KMS-11 (cell line): ENCODE measurements around the gene TBL1Y.

ENCODE experiments used
- H2AFZ ChIP-seq: fragments of 200-600 bp; sonication (generic); 2 replicates; pipeline ENCODE4 v1.6.1; 2016; ENCODE audit warnings: antibody characterized with exemption, mixed run types, low read depth
- H3K27ac ChIP-seq: fragments of 200-600 bp; sonication (generic); 2 replicates; pipeline ENCODE4 v1.6.1; 2016; ENCODE audit warnings: mild to moderate bottlenecking, mixed run types
- H3K27me3 ChIP-seq: fragments of 200-600 bp; sonication (generic); 2 replicates; pipeline ENCODE4 v1.6.1; 2017; ENCODE audit warnings: mild to moderate bottlenecking, low read depth, mixed run types, moderate library complexity; ENCODE audit not compliant: insufficient read depth
- H3K36me3 ChIP-seq: fragments of 200-600 bp; sonication (generic); 2 replicates; pipeline ENCODE4 v1.6.1; 2017; ENCODE audit warnings: mild to moderate bottlenecking, mixed run types; ENCODE audit not compliant: insufficient read depth
- H3K4me1 ChIP-seq: fragments of 200-600 bp; sonication (generic); 2 replicates; pipeline ENCODE4 v1.6.1; 2016; ENCODE audit warnings: mild to moderate bottlenecking, low read depth, mixed run types; ENCODE audit not compliant: poor library complexity, severe bottlenecking
- H3K4me2 ChIP-seq: fragments of 200-600 bp; sonication (generic); 2 replicates; pipeline ENCODE4 v1.7.0; 2016; ENCODE audit warnings: mild to moderate bottlenecking, mixed run types
- H3K4me3 ChIP-seq: fragments of 200-600 bp; sonication (generic); IDR thresholded peaks from 2 replicates; pipeline ENCODE4 v1.6.1; 2017; ENCODE audit warnings: low read depth, low read length, mixed read lengths; ENCODE audit not compliant: insufficient read depth
- H3K79me2 ChIP-seq: fragments of 200-600 bp; sonication (generic); 2 replicates; pipeline ENCODE4 v1.6.1; 2016; ENCODE audit warnings: low read depth, mixed run types; ENCODE audit not compliant: insufficient read depth
- H3K9ac ChIP-seq: fragments of 200-600 bp; sonication (generic); 2 replicates; pipeline ENCODE4 v1.6.1; 2016; ENCODE audit warnings: mild to moderate bottlenecking, mixed run types
- H4K20me1 ChIP-seq: fragments of 200-600 bp; sonication (generic); 2 replicates; pipeline ENCODE4 v1.6.1; 2016; ENCODE audit warnings: mild to moderate bottlenecking, mixed run types; ENCODE audit not compliant: insufficient read depth
- CTCF ChIP-seq: fragments of 200-600 bp; sonication (generic); conservative IDR thresholded peaks from 2 replicates; pipeline ENCODE4 v1.6.1; 2017; ENCODE audit warnings: low read depth, mild to moderate bottlenecking, antibody characterized with exemption, low read length, moderate library complexity, mixed read lengths

Gene TBL1Y

GRCh38 chrY:7085606-7086005, 175.1 kb downstream of the TBL1Y start:
- Histone ChIP-seq H4K20me1 (no peaks in the 10 kb centered on the region), H3K36me3 (no peaks in the 10 kb centered on the region), H3K27ac (no peak overlapping the region), H2AFZ (no peak overlapping the region), H3K79me2 (no peaks in the 10 kb centered on the region), H3K4me1 (no peaks in the 10 kb centered on the region), H3K4me2 (no peak overlapping the region), H3K9ac (no peak overlapping the region), H3K27me3 (no peaks in the 10 kb centered on the region), H3K4me3 (no peak overlapping the region)
- TF ChIP-seq CTCF: no peak

- no peaks in the 10 kb centered on the region for H3K79me2 ChIP-seq
- no peak overlapping the region for H3K9ac ChIP-seq
- no peak overlapping the region for H3K4me2 ChIP-seq
- no peak for TF ChIP-seq CTCF
- no peaks in the 10 kb centered on the region for H3K36me3 ChIP-seq
- H3K4me3 ChIP-seq: no peak overlapping the region
- no peak overlapping the region for H2AFZ ChIP-seq
- H3K27me3 ChIP-seq: no peaks in the 10 kb centered on the region
- no peaks in the 10 kb centered on the region for H3K4me1 ChIP-seq
- no peaks in the 10 kb centered on the region for H4K20me1 ChIP-seq
- H3K27ac ChIP-seq: no peak overlapping the region
These were observed 182.3 kb downstream of the TBL1Y start for GRCh38 chrY:7092836-7093235.

GRCh38 chrY:7094365-7094764, 183.9 kb downstream of the TBL1Y start:
- H3K4me2 ChIP-seq: no peak overlapping the region
- TF ChIP-seq CTCF: no peak
- no peaks in the 10 kb centered on the region for H3K27me3 ChIP-seq
- H3K79me2 ChIP-seq: no peaks in the 10 kb centered on the region
- H3K27ac ChIP-seq: no peak overlapping the region
- no peaks in the 10 kb centered on the region for H4K20me1 ChIP-seq
- H3K9ac ChIP-seq: no peak overlapping the region
- no peak overlapping the region for H3K4me3 ChIP-seq
- no peak overlapping the region for H2AFZ ChIP-seq
- no peaks in the 10 kb centered on the region for H3K4me1 ChIP-seq
- H3K36me3 ChIP-seq: no peaks in the 10 kb centered on the region

- no peak overlapping the region for H3K27ac ChIP-seq
- H3K4me1 ChIP-seq: no peaks in the 10 kb centered on the region
- no peaks in the 10 kb centered on the region for H3K36me3 ChIP-seq
- no peaks in the 10 kb centered on the region for H3K79me2 ChIP-seq
- H2AFZ ChIP-seq: no peak overlapping the region
- H3K9ac ChIP-seq: no peak overlapping the region
- TF ChIP-seq CTCF: no peak
- no peak overlapping the region for H3K4me2 ChIP-seq
- H4K20me1 ChIP-seq: no peaks in the 10 kb centered on the region
- no peaks in the 10 kb centered on the region for H3K27me3 ChIP-seq
- no peak overlapping the region for H3K4me3 ChIP-seq
These were observed 186.5 kb downstream of the TBL1Y start for GRCh38 chrY:7097021-7097420.

GRCh38 chrY:7099742-7100141, 189.2 kb downstream of the TBL1Y start:
- no peak overlapping the region for H3K4me2 ChIP-seq
- no peak overlapping the region for H3K9ac ChIP-seq
- H2AFZ ChIP-seq: no peak overlapping the region
- TF ChIP-seq CTCF: no peak
- no peak overlapping the region for H3K4me3 ChIP-seq
- no peaks in the 10 kb centered on the region for H4K20me1 ChIP-seq
- no peaks in the 10 kb centered on the region for H3K27me3 ChIP-seq
- H3K79me2 ChIP-seq: no peaks in the 10 kb centered on the region
- no peaks in the 10 kb centered on the region for H3K36me3 ChIP-seq
- no peak overlapping the region for H3K27ac ChIP-seq
- no peaks in the 10 kb centered on the region for H3K4me1 ChIP-seq
